ENCODE measurements around the gene RAB3A. TPM values are rescaled to one million over a fixed set of nuclear protein-coding genes. Genes with fewer than 3 reads are reported as not detected.

RAB3A gene
- total and polyA plus RNA-seq, 9 of the 15 experiments (the other 6 are each of a cell fraction or from before 2014, with no cell fraction given) = 0.17 to 5.1 (median 0.90) TPM; not detected in 1

DNA sequence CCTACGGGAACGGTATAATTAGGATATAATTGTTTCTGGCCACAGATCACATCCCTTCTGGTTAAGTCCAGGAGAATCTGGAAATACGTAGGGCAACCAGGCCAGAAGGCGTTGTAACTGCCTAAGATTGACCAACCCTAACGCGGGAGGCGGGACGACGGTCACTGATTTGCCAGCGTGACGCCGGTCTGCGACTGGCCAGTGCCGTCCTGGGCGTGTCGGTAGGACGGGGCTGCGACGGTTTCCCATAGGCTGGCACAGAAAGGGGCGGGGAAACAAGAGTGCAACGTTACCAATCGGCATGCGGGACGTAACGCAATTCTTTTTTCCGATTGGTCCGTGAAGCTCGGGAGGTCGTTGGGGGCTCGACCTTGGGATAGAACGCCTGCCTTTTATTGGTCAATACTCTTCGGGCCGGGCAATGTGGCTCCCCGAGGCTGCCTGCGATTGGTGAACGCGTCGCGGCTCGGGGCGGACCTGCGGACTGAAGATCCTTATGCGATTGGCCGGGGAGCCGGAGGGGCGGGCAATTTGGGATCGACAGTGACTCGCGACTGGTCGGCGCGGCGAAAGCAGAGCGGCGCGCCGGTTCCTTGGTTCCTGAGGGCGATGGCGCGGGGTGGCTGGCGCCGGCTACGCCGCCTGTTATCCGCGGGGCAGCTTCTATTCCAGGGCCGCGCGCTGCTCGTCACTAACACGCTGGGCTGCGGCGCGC lies 11.0 kb downstream of the RAB3A start, which contains the start of gene MPV17L2 (continued):
- TF ChIP-seq WHSC1 (IDR thresholded peaks at IDR 0.05; ENCODE audit: low read length) (no peak), RBM17 (IDR thresholded peaks at IDR 0.05; ENCODE audit: borderline replicate concordance, low read depth, low read length) (no peak), STAT5B (CRISPR knock-in tag; IDR thresholded peaks at IDR 0.05) (no peak), NFE2 (IDR thresholded peaks at IDR 0.05; ENCODE audit: low read depth) (no peak), FOXK2 (conservative IDR thresholded peaks at IDR 0.05 in 1 of 2, IDR thresholded peaks at IDR 0.05 in 1 of 2; ENCODE audit: low read depth in 2 of 2) (peak; percentile 58 to 81; a peak in 2 of 4 replicates), TCF7L2 (IDR thresholded peaks at IDR 0.05; ENCODE audit: low read depth, low read length) (no peak), POLR3G (IDR thresholded peaks at IDR 0.05; ENCODE audit: extremely low read depth, insufficient read length, insufficient replicate concordance) (no peak), TAF9B (IDR thresholded peaks at IDR 0.05; ENCODE audit: partially characterized antibody) (no peak), KLF10 (CRISPR knock-in tag; IDR thresholded peaks at IDR 0.05) (no peak), ZNF57 (CRISPR knock-in tag; IDR thresholded peaks at IDR 0.05) (no peak), HDAC3 (IDR thresholded peaks at IDR 0.05; ENCODE audit: borderline replicate concordance, partially characterized antibody) (no peak), PHB (CRISPR knock-in tag; IDR thresholded peaks at IDR 0.05) (no peak), SREBF1 (IDR thresholded peaks at IDR 0.05; ENCODE audit: borderline replicate concordance, low read depth, low read length) (0 out of 2 replicates have a peak, but pooled peaks have one; percentile 40), HDAC2 (IDR thresholded peaks at IDR 0.05) (no peak), BCL6 (CRISPR knock-in tag; IDR thresholded peaks at IDR 0.05) (no peak), NCOA6 (IDR thresholded peaks at IDR 0.05) (no peak), CEBPG (CRISPR knock-in tag; IDR thresholded peaks at IDR 0.05) (peak; percentile 40), CEBPG (tag; conservative IDR thresholded peaks at IDR 0.05 in 1 of 2, IDR thresholded peaks at IDR 0.05 in 1 of 2) (peak; percentile 74 to 92)
- TF ChIP-seq, protein P1, sequence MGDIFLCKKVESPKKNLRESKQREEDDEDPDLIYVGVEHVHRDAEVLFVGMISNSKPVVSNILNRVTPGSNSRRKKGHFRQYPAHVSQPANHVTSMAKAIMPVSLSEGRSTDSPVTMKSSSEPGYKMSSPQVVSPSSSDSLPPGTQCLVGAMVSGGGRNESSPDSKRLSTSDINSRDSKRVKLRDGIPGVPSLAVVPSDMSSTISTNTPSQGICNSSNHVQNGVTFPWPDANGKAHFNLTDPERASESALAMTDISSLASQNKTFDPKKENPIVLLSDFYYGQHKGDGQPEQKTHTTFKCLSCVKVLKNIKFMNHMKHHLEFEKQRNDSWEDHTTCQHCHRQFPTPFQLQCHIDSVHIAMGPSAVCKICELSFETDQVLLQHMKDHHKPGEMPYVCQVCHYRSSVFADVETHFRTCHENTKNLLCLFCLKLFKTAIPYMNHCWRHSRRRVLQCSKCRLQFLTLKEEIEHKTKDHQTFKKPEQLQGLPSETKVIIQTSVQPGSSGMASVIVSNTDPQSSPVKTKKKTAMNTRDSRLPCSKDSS (IDR thresholded peaks at IDR 0.05; ENCODE audit: low read depth, partially characterized antibody) = no peak
- TF ChIP-seq, protein P2, sequence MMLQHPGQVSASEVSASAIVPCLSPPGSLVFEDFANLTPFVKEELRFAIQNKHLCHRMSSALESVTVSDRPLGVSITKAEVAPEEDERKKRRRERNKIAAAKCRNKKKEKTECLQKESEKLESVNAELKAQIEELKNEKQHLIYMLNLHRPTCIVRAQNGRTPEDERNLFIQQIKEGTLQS (IDR thresholded peaks at IDR 0.05) = no peak
- TF ChIP-seq, protein P2 (CRISPR knock-in tag; conservative IDR thresholded peaks at IDR 0.05) = 0 out of 2 replicates have a peak, but pooled peaks have one; percentile 34
- TF ChIP-seq, protein P3, sequence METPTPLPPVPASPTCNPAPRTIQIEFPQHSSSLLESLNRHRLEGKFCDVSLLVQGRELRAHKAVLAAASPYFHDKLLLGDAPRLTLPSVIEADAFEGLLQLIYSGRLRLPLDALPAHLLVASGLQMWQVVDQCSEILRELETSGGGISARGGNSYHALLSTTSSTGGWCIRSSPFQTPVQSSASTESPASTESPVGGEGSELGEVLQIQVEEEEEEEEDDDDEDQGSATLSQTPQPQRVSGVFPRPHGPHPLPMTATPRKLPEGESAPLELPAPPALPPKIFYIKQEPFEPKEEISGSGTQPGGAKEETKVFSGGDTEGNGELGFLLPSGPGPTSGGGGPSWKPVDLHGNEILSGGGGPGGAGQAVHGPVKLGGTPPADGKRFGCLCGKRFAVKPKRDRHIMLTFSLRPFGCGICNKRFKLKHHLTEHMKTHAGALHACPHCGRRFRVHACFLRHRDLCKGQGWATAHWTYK (CRISPR knock-in tag; IDR thresholded peaks at IDR 0.05) = no peak
- TF ChIP-seq, protein P4, sequence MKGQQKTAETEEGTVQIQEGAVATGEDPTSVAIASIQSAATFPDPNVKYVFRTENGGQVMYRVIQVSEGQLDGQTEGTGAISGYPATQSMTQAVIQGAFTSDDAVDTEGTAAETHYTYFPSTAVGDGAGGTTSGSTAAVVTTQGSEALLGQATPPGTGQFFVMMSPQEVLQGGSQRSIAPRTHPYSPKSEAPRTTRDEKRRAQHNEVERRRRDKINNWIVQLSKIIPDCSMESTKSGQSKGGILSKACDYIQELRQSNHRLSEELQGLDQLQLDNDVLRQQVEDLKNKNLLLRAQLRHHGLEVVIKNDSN (CRISPR knock-in tag; IDR thresholded peaks at IDR 0.05) = peak; percentile 46
- TF ChIP-seq, protein P5, sequence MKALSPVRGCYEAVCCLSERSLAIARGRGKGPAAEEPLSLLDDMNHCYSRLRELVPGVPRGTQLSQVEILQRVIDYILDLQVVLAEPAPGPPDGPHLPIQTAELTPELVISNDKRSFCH (CRISPR knock-in tag; IDR thresholded peaks at IDR 0.05) = no peak
- TF ChIP-seq, protein P5 (tag; IDR thresholded peaks at IDR 0.05) = no peak
